ENCODE results near the gene IQCH.

IQCH gene

DNA sequence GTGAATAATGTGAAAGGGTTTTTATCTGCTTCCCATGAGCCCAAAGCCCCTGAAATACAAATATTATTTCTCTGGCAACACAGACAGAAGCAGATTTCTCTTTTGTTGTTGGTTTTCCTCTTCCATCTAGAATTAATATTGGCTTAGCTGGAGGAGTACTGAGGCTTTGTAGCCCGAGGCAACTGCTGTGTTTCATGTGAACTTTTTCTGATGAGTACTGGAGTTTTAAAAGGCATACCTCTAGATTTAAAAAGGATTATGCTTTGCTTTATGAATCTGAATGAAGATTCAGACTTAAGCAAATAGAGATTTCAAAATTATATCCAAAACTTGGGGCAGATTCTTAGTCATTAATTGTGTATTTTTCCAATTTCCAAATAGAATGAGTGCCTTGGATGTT lies 50.9 kb downstream of the IQCH start:
- no peak overlapping the region for H3K4me3 ChIP-seq (ENCODE audit: low read depth, low read length)
- DNase-seq (ENCODE audit: low read depth): no peak
- in situ Hi-C loops (cut with HindIII; ENCODE audit: low sequenced_read_pairs): no loop called here
- TF ChIP-seq CTCF (IDR thresholded peaks at IDR 0.05; ENCODE audit: low read depth, low read length, missing control alignments): no peak

DNA sequence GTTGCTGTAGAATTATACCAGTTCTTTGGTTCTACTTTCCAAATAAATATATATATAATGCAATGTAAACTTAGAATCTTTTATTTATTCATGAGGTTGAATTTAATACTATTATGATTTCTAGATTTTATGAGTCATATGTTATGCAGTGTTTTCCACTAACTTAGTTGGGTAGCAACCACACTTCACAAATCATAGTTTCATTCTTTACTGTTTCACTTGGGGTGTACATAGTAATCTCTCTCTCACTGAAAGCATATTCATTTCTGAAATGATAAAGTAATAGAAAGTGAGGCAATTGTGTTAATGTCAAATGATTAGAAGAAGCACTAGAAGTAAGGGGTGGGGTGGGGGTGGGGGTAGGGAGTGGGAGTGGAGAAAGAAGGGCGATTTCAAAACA lies 52.6 kb downstream of the IQCH start:
- DNase-seq (ENCODE audit: low read depth): no peak
- no peak overlapping the region for H3K4me3 ChIP-seq (ENCODE audit: low read depth, low read length)
- no peak for TF ChIP-seq CTCF (IDR thresholded peaks at IDR 0.05; ENCODE audit: low read depth, low read length, missing control alignments)
- in situ Hi-C loops (cut with HindIII; ENCODE audit: low sequenced_read_pairs): no loop called here

DNA sequence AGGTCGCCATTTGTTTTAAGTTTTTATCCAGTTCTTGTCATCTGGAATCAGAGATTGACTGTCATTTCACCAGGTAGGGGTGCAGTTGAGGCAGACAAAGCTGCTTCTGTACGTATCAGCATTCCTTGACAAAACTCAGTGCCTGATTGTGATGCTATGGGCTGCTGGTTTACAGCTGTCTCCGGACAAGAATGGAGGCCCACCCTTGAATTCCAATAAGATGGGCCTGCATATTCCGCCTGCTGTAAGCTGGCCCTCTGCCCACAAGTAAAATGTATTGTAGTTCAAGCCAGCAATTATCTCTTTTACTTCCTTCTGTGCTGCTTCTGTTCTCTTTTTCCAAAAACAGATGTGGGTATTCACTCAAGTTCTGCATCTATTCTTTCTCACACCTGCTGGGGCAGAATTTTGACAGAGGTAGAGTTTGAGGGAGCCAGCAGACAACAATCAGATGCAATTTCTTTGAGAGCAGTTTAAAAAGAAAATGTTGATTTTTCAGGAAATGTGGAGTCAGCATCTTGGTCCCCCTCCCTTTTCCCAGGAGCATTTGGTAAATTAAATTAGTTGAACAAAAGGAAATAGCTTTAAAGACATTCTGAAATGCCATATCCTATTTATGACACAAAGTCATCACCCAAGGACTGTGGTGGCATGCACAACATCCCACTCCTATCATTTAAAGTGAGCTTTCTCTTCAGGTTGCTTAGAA lies 53.5 kb downstream of the IQCH start:
- H3K4me3 ChIP-seq (ENCODE audit: low read depth, low read length): no peak overlapping the region
- no peak for DNase-seq (ENCODE audit: low read depth)
- TF ChIP-seq CTCF (IDR thresholded peaks at IDR 0.05; ENCODE audit: low read depth, low read length, missing control alignments): no peak
- in situ Hi-C loops (cut with HindIII; ENCODE audit: low sequenced_read_pairs): no loop called here

GRCh38 chr15:67311731-67312130 lies 57.1 kb downstream of the IQCH start:
- H3K4me3 ChIP-seq (ENCODE audit: low read depth, low read length): no peak overlapping the region
- DNase-seq (ENCODE audit: low read depth): no peak
- TF ChIP-seq CTCF (IDR thresholded peaks at IDR 0.05; ENCODE audit: low read depth, low read length, missing control alignments): no peak
- in situ Hi-C loops (cut with HindIII; ENCODE audit: low sequenced_read_pairs): no loop called here

GRCh38 chr15:67319961-67320360 lies 65.4 kb downstream of the IQCH start:
- no peak for DNase-seq (ENCODE audit: low read depth)
- no peak overlapping the region for H3K4me3 ChIP-seq (ENCODE audit: low read depth, low read length)
- no peak for TF ChIP-seq CTCF (IDR thresholded peaks at IDR 0.05; ENCODE audit: low read depth, low read length, missing control alignments)
- in situ Hi-C loops (cut with HindIII; ENCODE audit: low sequenced_read_pairs): no loop called here

DNA sequence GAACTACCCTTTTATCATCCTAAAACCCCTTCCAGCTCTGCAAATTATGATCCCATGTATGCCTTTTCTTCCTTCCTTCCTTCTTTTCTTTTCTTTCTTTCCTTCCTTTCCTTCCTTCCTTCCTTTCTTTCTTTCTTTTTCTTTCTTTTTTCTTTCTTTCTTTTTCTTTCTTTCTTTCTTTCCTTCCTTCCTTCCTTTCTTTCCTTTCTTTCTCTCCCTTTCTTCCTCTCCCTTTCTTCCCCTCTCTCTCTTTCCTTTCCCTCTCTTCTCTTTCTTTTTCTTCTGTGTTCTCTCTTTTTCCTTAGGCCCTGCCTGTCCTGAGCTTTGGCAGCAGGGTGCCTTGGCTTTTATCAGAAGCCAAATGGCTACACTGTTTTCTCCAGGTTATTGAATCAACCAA lies 66.8 kb downstream of the IQCH start:
- in situ Hi-C loops (cut with HindIII; ENCODE audit: low sequenced_read_pairs): no loop called here
- no peak for DNase-seq (ENCODE audit: low read depth)
- TF ChIP-seq CTCF (IDR thresholded peaks at IDR 0.05; ENCODE audit: low read depth, low read length, missing control alignments): no peak
- H3K4me3 ChIP-seq (ENCODE audit: low read depth, low read length): no peak overlapping the region
